Duodenal mucosa (tissue), 2 donors: ENCODE results near the gene MSL3.

ENCODE experiments used
- H3K27ac ChIP-seq: one replicate; pipeline ENCODE4 v1.7.0; 2013; ENCODE audit warnings: low read depth, low read length
- H3K27me3 ChIP-seq, 2 donors: one replicate each; pipeline ENCODE4 v1.7.0; 2013; ENCODE audit warnings: low read length in 2 of 2, control low read depth in 1 of 2; ENCODE audit not compliant: insufficient read depth in 2 of 2, control insufficient read depth in 1 of 2
- H3K36me3 ChIP-seq, 2 donors: one replicate each; pipeline ENCODE4 v1.7.0; 2013; ENCODE audit warnings: low read length in 2 of 2, control low read depth in 1 of 2; ENCODE audit not compliant: insufficient read depth in 2 of 2, control insufficient read depth in 1 of 2
- H3K4me1 ChIP-seq, 2 donors: one replicate each; pipeline ENCODE4 v1.7.0; 2013; ENCODE audit warnings: low read length in 2 of 2, control low read depth in 1 of 2; ENCODE audit not compliant: insufficient read depth in 2 of 2, control insufficient read depth in 1 of 2
- H3K4me3 ChIP-seq, 2 donors: one replicate each; pipeline ENCODE4 v1.7.0; 2013; ENCODE audit warnings: low read length in 2 of 2, low read depth in 1 of 2
- H3K9ac ChIP-seq, 2 donors: one replicate each; pipeline ENCODE4 v1.7.0; 2013; ENCODE audit warnings: low read length in 2 of 2, low read depth in 1 of 2
- H3K9me3 ChIP-seq, 2 donors: one replicate each; pipeline ENCODE4 v1.7.0; 2013; ENCODE audit warnings: low read length in 2 of 2, control low read depth in 1 of 2; ENCODE audit not compliant: control insufficient read depth in 1 of 2

The MSL3 gene

GRCh38 chrX:11813341-11813740 lies 55.3 kb downstream of the MSL3 start:
- Histone ChIP-seq H3K36me3 (no peaks in the 10 kb centered on the region), H3K9me3 (no peaks in the 10 kb centered on the region), H3K9ac (no peak overlapping the region), H3K27ac (no peak overlapping the region), H3K27me3 (no peaks in the 10 kb centered on the region), H3K4me1 (no peaks in the 10 kb centered on the region), H3K4me3 (no peak overlapping the region)
